HG03095 (cell line): ENCODE measurements around the gene MEP1B.
"Not testable (repeated sequence)": the region's sequence is repeated elsewhere in the genome, so short reads cannot be mapped to it uniquely, and the experiment has no call there.

Experiments
- ATAC-seq: cut with Tn5 transposase; IDR thresholded peaks from one replicate; pipeline ENCODE4 v1.9.1; 2021; ENCODE audit warnings: moderate library complexity; ENCODE audit not compliant: unreplicated experiment

MEP1B gene

GRCh38 chr18:32208577-32208976 lies 18.7 kb downstream of the MEP1B start:
- no peak for ATAC-seq

- no peak for ATAC-seq
These were observed 20.0 kb downstream of the MEP1B start for GRCh38 chr18:32209685-32210445.

DNA sequence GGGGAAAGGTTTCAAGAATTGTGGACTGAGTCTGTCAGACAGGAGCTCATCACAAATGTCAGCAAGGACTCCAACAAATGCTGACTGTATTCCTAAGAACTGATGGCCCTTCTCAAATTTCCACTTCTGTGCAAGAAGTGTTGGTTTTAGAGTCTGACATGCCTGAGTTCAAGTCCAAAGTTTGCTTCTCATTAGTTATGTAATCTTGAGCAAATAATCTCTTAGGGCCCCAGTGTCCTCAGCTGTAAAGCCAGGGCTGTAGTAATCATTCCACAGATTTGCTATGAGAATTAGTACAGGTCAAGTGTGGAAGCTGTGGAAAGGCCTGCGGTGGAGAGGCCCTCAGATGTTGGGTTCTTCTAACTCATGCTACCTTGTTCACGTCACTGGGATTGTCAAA lies 23.9 kb downstream of the MEP1B start:
- ATAC-seq = no peak

DNA sequence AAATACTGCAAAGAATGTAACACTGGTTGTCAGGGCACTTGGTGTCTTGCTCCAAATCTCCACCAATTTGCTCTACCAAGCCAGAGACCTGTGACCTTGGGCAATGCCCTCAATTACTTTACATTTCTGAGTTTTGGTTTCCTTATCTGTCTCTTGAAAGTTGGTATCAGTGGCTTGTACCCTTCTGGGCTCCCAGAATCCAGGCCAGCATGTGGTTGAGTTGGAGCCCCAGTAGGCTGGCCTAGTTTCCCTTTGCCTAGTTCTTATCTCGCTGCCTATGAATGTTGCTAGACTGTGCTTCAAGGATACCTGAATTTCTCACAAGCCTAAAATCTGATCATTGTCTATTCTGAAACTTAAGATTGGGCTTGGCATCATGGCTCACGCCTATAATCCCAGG lies 26.6 kb downstream of the MEP1B start:
- no peak for ATAC-seq

- no peak for ATAC-seq
These were observed 29.7 kb downstream of the MEP1B start for GRCh38 chr18:32219431-32220018.

GRCh38 chr18:32233348-32233747 lies 43.5 kb downstream of the MEP1B start:
- ATAC-seq = not testable (repeated sequence)

GRCh38 chr18:32237049-32237448 lies 47.2 kb downstream of the MEP1B start:
- no peak for ATAC-seq

- ATAC-seq = no peak
These were observed 48.9 kb downstream of the MEP1B start for GRCh38 chr18:32238635-32239268.

- ATAC-seq = no peak
These were observed 52.6 kb downstream of the MEP1B start for GRCh38 chr18:32242395-32242794.

- no peak for ATAC-seq
These were observed 53.5 kb downstream of the MEP1B start for GRCh38 chr18:32243358-32243757.

DNA sequence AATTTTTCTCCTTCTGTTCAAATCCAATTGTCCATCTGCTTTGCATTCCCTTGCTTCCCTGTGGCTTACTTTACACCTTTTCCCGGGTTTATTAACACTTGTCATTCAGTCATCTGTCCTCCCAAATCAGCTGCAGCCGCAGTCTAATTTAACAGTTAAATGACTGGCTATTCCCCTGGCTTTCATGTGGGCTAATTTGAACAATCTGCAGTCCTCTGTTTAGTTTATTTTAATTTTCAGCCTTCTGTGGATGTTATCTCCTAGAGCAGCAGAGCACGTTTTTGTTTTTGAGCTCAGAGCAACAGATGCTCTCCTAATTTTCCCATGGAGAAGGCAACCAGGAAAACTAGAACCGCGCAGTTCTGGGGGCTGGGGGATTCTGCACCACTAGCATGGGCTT lies 55.0 kb downstream of the MEP1B start:
- no peak for ATAC-seq

- no peak for ATAC-seq
These were observed 59.5 kb downstream of the MEP1B start for GRCh38 chr18:32249147-32249929.

- no peak for ATAC-seq
These were observed 61.6 kb downstream of the MEP1B start for GRCh38 chr18:32251466-32251865.

- ATAC-seq = no peak
These were observed 62.5 kb downstream of the MEP1B start for GRCh38 chr18:32252141-32252860.

DNA sequence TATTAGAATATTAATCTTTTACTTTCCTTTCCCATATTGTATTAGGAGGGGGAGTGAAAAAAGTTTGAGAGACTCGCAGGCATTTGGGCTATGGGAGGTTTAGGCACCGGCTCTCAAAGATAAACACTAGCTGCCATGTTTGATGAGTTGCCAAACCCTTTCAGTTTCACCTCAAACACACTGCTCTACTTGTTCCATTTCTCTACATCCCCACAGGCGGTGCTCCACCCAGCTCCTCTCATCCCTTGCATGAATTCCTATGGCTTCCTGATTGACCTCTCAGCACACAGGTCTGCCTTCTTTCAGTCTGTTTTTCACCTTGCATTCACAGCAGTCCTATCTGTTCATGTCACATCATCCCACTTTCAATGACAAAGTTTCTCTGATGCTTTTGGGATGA lies 65.7 kb downstream of the MEP1B start:
- no peak for ATAC-seq

DNA sequence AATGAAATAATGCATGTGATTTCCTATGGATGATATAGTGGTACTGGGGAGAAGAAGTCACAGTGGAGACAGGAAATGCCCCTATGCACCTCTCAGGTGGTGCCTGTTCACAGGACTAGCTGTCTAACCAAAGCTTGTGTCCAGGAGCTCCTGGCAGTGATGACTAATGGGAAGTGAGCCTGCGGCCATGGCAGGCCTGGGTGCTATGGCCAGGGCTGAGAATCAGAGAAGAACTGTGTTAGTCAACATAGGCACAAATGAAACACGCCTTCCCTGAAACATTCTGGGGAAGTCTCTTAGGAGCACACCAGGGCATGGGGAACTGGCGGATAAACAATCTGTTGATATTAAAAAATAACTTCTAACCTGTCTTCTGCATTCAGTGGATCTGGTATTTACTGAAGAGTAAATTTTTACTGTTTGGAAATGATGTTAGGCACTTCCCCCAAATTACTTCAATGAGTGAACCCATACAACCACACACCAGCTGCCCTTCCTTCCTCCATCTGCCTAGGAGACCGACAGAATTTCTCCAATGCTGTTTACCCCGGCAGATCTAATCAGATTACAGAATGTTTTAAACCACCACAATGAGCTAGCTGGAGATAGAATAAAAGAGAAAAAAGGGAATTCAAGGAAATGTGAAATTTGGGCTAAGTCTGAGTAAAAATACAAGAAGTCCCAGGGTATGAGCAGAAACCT lies 67.4 kb downstream of the MEP1B start:
- ATAC-seq = no peak

- no peak for ATAC-seq
These were observed 68.3 kb downstream of the MEP1B start for GRCh38 chr18:32258148-32258547.

DNA sequence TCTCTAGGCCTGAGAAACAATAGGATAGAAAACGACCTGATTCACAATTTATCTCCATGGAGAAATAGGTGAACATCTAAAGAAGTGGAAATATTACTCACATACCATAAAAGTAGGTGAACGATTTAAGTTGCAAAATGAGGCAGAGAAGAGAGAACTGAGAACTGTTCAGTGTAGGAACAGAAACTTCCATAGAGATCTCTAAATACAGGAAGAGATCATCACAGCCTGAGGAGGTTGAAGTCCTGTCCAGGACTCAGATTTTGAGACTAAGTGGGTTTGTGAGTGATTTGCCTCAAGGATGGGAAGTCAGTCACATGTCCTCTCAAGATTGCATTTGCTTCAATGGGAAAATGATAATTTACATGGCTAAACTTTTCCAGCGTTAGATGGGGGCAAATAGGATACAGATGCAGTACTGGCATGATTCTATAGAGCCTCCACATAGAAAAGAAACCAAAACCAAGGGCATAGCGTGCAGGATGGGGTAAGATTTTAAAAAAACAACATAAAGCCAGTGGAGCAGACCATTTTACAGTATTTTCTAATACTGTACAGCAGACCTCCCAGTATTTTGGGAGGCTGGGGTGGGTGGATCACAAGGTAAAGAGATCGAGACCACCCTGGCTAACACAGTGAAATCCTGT lies 68.8 kb downstream of the MEP1B start:
- ATAC-seq = no peak

DNA sequence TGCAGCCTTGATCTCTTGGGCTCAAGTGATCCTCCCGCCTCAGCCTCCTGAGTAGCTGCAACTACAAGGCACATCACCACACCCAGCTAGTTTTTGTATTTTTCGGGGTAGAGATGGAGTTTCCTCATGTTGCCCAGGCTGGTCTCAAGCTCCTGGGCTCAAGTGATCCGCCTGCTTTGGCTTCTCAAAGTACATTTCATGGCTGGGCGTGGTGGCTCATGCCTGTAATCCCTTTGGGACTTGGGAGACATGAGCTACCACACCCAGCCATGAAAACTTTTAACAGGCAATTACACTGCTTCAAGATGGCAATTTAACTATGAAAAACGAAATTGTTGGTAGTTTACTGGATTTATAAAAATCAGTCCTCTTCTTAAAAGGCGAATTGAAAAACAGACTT lies 69.7 kb downstream of the MEP1B start:
- no peak for ATAC-seq

- no peak for ATAC-seq
These were observed 71.2 kb downstream of the MEP1B start for GRCh38 chr18:32261003-32261402.
